Cardiac fibroblast (primary cell): ENCODE data around the gene TESK2.

Source experiments
- DNase-seq, 2 donors: peaks; one replicate each; pipeline versions ENCODE4 v3.0.0 to v3.0.0-alpha.2; 2010; ENCODE audit warnings: low read depth in 2 of 2
- H3K4me3 ChIP-seq, 2 donors: replicated peaks in 1 of 2; 1 replicate in 1 of 2; 2 replicates in 1 of 2; pipeline ENCODE4 v1.5.1; 2011; ENCODE audit warnings: low read depth in 2 of 2, low read length in 2 of 2, mild to moderate bottlenecking in 2 of 2, moderate library complexity in 1 of 2
- TF ChIP-seq, protein P1 (sequence below): IDR thresholded peaks from one replicate; pipeline ENCODE4 v1.5.1; 2011; ENCODE audit warnings: low read depth, mild to moderate bottlenecking, low read length, inconsistent platforms

Gene TESK2

DNA sequence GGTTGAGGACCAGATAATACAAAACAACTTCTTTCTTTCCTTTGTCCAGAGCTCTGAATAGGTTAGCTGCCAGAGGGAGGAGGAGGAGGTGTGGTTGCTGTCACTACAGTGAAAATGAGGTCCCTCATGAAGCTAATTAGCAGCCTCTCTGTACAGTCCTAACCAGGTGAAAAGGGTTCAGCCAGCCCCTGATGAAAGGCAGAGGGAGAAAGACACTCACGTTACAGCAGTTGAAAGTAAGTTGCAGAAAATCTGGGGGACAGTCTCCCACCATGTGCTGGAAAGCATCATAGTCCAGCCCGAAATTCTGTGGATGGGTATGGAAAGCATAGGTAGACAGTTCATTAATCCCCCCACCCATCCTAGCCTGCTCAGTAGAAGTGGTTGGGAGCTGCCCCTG lies 144.5 kb downstream of the TESK2 start:
- TF ChIP-seq, protein P1, sequence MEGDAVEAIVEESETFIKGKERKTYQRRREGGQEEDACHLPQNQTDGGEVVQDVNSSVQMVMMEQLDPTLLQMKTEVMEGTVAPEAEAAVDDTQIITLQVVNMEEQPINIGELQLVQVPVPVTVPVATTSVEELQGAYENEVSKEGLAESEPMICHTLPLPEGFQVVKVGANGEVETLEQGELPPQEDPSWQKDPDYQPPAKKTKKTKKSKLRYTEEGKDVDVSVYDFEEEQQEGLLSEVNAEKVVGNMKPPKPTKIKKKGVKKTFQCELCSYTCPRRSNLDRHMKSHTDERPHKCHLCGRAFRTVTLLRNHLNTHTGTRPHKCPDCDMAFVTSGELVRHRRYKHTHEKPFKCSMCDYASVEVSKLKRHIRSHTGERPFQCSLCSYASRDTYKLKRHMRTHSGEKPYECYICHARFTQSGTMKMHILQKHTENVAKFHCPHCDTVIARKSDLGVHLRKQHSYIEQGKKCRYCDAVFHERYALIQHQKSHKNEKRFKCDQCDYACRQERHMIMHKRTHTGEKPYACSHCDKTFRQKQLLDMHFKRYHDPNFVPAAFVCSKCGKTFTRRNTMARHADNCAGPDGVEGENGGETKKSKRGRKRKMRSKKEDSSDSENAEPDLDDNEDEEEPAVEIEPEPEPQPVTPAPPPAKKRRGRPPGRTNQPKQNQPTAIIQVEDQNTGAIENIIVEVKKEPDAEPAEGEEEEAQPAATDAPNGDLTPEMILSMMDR, result no peak
- DNase-seq, result no peak
- H3K4me3 ChIP-seq, result no peak overlapping the region

DNA sequence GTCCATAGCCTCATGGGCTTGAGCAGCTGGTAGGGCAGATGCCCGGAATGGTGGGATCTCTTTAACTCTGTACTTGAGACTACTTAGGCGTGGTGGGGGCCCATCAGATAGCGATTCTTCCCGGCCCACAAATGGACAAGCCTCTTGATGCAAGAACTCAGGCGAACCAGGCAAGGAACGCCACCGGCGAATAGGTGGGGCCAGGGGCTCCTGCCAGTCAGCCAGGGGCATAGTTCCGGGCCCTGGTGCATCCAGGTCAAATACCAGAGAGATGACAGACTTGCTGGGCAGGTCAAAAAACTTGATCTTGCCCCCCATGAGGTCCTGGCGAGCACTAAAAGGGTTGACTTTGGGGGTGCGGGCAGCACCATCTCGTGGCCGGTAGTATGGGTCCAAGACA lies 145.9 kb downstream of the TESK2 start:
- no peak for DNase-seq
- TF ChIP-seq, protein P1, result no peak
- no peak overlapping the region for H3K4me3 ChIP-seq

DNA sequence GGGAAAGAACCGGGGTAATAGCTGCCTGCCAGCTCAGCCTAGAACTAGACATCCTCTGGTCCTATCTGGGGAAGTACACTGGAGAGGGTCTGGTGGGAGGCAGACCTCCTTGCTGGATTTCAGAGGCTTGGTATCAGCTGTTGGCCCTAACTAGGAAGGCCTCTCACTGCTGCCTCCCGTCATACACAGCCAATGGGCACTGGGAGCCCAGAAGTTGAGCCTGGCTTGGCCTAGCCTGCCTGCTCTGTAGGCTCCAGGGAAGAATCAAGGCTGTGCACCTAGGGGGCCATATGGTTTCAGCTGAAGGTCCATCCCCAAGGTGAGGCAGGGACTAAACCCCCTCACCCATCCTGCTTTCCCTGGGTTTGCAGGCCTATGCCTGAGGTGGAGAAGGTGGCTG lies 146.5 kb downstream of the TESK2 start:
- DNase-seq, result no peak
- TF ChIP-seq, protein P1, result no peak
- H3K4me3 ChIP-seq, result no peak overlapping the region

DNA sequence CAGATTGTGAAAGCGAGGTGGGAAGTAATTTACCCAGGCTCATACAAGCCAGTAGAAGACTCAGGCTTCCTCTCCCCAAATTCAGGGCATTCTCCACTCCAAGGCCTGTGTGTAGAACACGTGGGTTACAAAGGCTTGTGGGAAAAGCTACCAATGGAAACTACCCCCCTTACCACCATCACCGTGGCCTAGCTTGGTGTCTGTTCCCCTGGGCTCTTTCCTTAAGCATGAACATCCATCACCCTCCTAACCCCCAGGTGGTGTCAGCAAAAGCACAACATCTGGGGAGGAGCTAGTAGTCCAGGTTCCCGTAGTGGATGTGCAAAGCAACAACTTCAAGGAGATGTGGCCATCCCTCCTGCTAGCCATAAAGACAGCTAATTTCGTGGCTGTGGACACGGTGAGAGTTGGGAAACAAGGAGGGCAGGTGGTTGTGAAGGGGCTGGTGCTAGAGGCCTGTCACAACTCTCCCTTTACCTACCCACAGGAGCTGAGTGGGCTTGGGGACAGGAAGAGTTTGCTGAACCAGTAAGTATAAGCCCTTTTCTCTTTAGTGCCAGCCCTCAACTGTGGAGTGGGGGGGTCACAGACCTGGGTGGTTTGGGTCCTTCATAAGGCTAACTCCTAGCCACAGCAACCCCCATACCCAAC lies 150.0 kb downstream of the TESK2 start:
- TF ChIP-seq, protein P1, result no peak
- peak in 1 of 2 donors; percentile 12 for DNase-seq
- H3K4me3 ChIP-seq, result peak overlapping the region; percentile 91 to 92

DNA sequence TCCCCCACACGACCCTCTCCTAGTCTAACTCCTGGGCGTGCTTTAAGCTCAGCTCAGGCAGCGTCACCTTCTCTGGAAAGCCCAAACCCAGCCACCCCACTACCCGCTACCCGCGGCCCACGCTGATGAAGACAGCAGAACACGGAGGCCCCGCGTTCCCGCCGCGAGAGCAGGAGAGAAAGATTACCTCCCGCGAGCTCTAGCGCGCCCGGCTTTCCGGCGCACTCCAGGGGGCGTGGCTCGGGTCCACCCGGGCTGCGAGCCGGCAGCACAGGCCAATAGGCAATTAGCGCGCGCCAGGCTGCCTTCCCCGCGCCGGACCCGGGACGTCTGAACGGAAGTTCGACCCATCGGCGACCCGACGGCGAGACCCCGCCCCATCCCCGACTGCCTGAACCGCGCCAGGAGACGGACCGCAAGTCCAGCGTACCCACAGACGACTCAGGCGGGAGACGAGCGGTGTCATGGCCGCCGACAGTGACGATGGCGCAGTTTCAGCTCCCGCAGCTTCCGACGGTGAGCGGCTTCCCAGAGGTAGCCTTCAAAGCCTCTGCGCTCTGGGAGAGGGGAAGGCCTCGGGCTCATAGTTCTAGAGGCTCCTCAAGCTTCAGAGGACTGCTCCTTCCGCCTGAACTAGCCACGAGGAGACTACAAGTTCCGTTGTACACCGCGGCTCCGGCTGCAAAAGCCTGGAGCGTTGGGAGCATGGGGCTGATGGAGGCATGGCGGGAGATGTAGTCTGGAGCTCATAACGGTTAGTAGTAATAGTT lies 151.0 kb downstream of the TESK2 start, which contains the start of the genes MUTYH and TOE1:
Gene MUTYH (minus strand): TSS at position 652 of the 770 bp plus-strand sequence. CDS start 5,935 bp downstream, outside the sequence.
Gene TOE1 (plus strand): TSS at position 382 of the 770 bp plus-strand sequence. CDS start 83 bp downstream, at position 465.
- TF ChIP-seq, protein P1, result no peak
- DNase-seq, result peak; percentile 91 to 94
- peak within 1 kb of the TSS; percentile 91 to 92 for H3K4me3 ChIP-seq

DNA sequence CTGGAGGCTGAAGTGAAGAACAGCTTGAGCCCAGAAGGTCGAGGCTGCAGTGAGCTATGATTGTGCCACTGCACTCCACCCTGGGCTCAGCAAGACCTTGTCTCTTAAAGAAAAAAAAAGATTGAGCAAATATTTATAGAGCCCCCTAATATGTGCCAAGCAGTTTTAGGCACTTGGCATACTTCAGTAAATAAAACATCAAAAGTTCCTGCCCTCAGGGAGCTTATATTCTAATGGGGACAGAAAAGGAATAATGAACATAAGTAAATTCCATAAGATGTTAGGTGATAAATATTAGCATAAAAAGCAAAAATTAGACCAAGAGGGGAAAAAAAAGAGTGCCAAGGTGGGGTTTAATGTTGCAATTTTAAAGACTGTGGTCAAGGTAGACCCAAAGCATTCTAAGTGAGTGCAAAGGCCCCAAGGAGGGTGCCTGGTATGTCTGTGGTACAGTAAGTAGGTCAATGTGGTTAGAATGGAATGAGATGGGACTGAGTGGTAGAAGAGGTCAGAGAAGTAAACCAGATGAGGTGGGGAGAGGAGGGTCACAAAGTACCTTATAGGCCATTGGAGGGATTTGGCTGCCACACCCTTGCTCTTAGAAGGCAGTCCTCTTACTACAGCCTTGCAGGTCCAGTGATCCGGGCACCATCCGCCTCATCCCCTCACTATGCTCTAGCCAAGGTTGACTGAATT lies 153.2 kb downstream of the TESK2 start:
- no peak overlapping the region for H3K4me3 ChIP-seq
- no peak for DNase-seq

More for the DNA sequence above, 153.2 kb downstream of the TESK2 start:
- TF ChIP-seq, protein P1, result no peak
